ENCODE measurements around the gene EVPLL.
"Not testable (repeated sequence)": the region's sequence is repeated elsewhere in the genome, so short reads cannot be mapped to it uniquely, and the experiment has no call there.

The EVPLL gene

DNA sequence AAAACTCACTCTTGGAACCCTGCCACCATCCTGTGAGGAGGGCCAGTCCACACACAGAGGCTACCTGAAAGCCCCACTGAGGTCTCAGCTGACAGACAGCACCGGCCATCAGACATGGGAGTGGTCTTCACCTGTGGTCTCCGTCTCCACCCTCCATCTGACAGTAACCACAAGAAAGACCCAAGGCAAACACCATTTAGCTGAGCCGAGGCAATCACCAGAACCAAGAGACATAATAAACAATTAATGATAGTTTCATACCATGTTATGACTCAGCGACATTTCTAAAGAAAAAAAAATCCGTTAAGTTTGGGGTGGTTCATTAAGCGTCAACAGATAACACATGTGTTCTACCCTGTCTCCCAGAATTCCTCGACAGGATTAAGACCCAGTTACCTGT, 6.1 kb upstream of the EVPLL start:
- no peak overlapping the region for H3K4me3 ChIP-seq (ENCODE audit: insufficient read depth in 1 of 2, low read depth in 1 of 2, low read length in 2 of 2)

DNA sequence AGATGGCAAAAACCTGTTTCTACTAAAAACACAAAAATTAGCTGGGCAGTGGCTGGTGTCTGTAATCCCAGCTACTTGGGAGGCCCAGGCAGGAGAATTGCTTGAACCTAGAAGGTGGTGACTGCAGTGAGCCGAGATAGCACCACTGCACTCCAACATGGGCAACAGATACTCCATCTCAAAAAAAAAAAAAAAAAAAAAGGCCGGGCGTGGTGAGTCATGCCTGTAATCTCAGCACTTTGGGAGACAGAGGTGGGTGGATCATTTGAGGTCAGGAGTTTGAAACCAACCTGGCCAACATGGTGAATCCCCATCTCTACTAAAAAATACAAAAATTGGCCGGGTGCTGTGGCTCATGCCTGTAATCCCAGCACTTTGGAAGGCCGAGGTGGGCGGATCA, 4.4 kb upstream of the EVPLL start:
- H3K27me3 ChIP-seq (ENCODE audit: control insufficient read depth in 1 of 2, insufficient read depth in 1 of 2, low read length in 2 of 2): peaks cover 0 to 12% of the 10 kb centered on the region in 2 experiments
- not testable (repeated sequence) for H3K9me3 ChIP-seq (ENCODE audit: control insufficient read depth, low read length); H3K4me3 ChIP-seq (ENCODE audit: insufficient read depth in 1 of 2, low read depth in 1 of 2, low read length in 2 of 2); H2AK5ac ChIP-seq (ENCODE audit: low read length, severe bottlenecking); H2BK120ac ChIP-seq (ENCODE audit: low read depth, low read length); H3K4me2 ChIP-seq (ENCODE audit: low read length, poor library complexity, severe bottlenecking); H3K23ac ChIP-seq (ENCODE audit: low read length in 2 of 2); H2BK5ac ChIP-seq (ENCODE audit: low read depth, low read length, poor library complexity, severe bottlenecking); H2BK12ac ChIP-seq (ENCODE audit: low read length in 2 of 2); H4K91ac ChIP-seq (ENCODE audit: low read length); H3K9ac ChIP-seq (ENCODE audit: low read length); H3K79me1 ChIP-seq (replicated peaks; ENCODE audit: low read length, poor library complexity, severe bottlenecking); H3K4me1 ChIP-seq (ENCODE audit: control insufficient read depth, insufficient read depth, low read depth, low read length); H2BK15ac ChIP-seq (ENCODE audit: low read depth, poor library complexity, severe bottlenecking); H3K18ac ChIP-seq (ENCODE audit: low read depth in 1 of 2, low read length in 2 of 2); H3K27ac ChIP-seq (ENCODE audit: low read length, poor library complexity, severe bottlenecking); H3K4ac ChIP-seq (ENCODE audit: low read depth in 1 of 2, low read length in 2 of 2); H3K14ac ChIP-seq (ENCODE audit: low read length in 2 of 2); DNase-seq; H3K36me3 ChIP-seq (ENCODE audit: control insufficient read depth in 1 of 2, insufficient read depth in 2 of 2, low read depth in 1 of 2, low read length in 2 of 2); H4K8ac ChIP-seq (ENCODE audit: low read length); H2AFZ ChIP-seq (ENCODE audit: low read depth, low read length)
- 84% methylated on average over 3 of the region's 6 CpGs for WGBS

More for the DNA sequence above, 6.1 kb upstream of the EVPLL start:
- Histone ChIP-seq H4K91ac (ENCODE audit: low read length) (no peak overlapping the region), H3K27ac (ENCODE audit: low read length, poor library complexity, severe bottlenecking) (no peak overlapping the region), H3K4me1 (ENCODE audit: control insufficient read depth, insufficient read depth, low read depth, low read length) (no peaks in the 10 kb centered on the region), H4K8ac (ENCODE audit: low read length) (no peak overlapping the region), H2AFZ (ENCODE audit: low read depth, low read length) (no peak overlapping the region), H2BK120ac (ENCODE audit: low read depth, low read length) (no peak overlapping the region), H3K9me3 (ENCODE audit: control insufficient read depth, low read length) (peaks cover 5% of the 10 kb centered on the region), H3K4me2 (ENCODE audit: low read length, poor library complexity, severe bottlenecking) (no peak overlapping the region), H3K36me3 (ENCODE audit: control insufficient read depth in 1 of 2, insufficient read depth in 2 of 2, low read depth in 1 of 2, low read length in 2 of 2) (no peaks in the 10 kb centered on the region), H3K27me3 (ENCODE audit: control insufficient read depth in 1 of 2, insufficient read depth in 1 of 2, low read length in 2 of 2) (peaks cover 0 to 12% of the 10 kb centered on the region in 2 experiments), H2AK5ac (ENCODE audit: low read length, severe bottlenecking) (no peak overlapping the region), H3K14ac (ENCODE audit: low read length in 2 of 2) (no peak overlapping the region), H3K18ac (ENCODE audit: low read depth in 1 of 2, low read length in 2 of 2) (no peak overlapping the region), H2BK15ac (ENCODE audit: low read depth, poor library complexity, severe bottlenecking) (no peak overlapping the region), H3K9ac (ENCODE audit: low read length) (no peak overlapping the region), H2BK12ac (ENCODE audit: low read length in 2 of 2) (no peak overlapping the region), H3K4ac (ENCODE audit: low read depth in 1 of 2, low read length in 2 of 2) (no peak overlapping the region), H3K79me1 (replicated peaks; ENCODE audit: low read length, poor library complexity, severe bottlenecking) (no peaks in the 10 kb centered on the region), H2BK5ac (ENCODE audit: low read depth, low read length, poor library complexity, severe bottlenecking) (no peak overlapping the region), H3K23ac (ENCODE audit: low read length in 2 of 2) (no peak overlapping the region)
- WGBS: 87% methylated on average over 7 of the region's 7 CpGs
- DNase-seq: no peak

DNA sequence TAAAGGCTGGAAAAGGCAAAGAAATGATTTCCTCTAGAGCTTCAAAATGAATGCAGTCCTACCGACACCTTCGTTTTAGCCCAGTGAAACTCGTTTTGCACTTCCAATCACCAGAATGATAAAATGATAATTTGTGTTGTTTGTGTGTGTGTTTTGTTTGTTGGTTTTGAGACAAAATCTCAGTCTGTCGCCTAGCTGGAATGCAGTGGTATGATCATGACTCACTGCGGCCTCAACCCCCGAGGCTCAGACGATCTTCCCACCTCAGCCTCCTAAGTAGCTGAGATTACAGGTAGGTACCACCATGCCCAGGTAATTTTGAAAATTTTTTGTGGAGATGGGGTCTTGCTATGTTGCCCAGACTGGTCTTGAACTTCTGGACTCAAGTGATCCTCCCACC, 3.4 kb upstream of the EVPLL start:
- no peaks in the 10 kb centered on the region for H3K4me1 ChIP-seq (ENCODE audit: control insufficient read depth, insufficient read depth, low read depth, low read length)
- no peak overlapping the region for H3K18ac ChIP-seq (ENCODE audit: low read depth in 1 of 2, low read length in 2 of 2)
- WGBS: 75% methylated on average over 4 of the region's 7 CpGs
- no peak overlapping the region for H4K91ac ChIP-seq (ENCODE audit: low read length)
- H2BK5ac ChIP-seq (ENCODE audit: low read depth, low read length, poor library complexity, severe bottlenecking): no peak overlapping the region
- peaks cover 0 to 14% of the 10 kb centered on the region in 2 experiments for H3K27me3 ChIP-seq (ENCODE audit: control insufficient read depth in 1 of 2, insufficient read depth in 1 of 2, low read length in 2 of 2)
- no peak for DNase-seq
- peaks cover 5% of the 10 kb centered on the region for H3K9me3 ChIP-seq (ENCODE audit: control insufficient read depth, low read length)
- no peak overlapping the region for H3K14ac ChIP-seq (ENCODE audit: low read length in 2 of 2)
- H2AK5ac ChIP-seq (ENCODE audit: low read length, severe bottlenecking): no peak overlapping the region
- no peak overlapping the region for H3K4me2 ChIP-seq (ENCODE audit: low read length, poor library complexity, severe bottlenecking)
- H2BK120ac ChIP-seq (ENCODE audit: low read depth, low read length): no peak overlapping the region
- H3K4ac ChIP-seq (ENCODE audit: low read depth in 1 of 2, low read length in 2 of 2): no peak overlapping the region
- H2BK15ac ChIP-seq (ENCODE audit: low read depth, poor library complexity, severe bottlenecking): no peak overlapping the region
- H3K4me3 ChIP-seq (ENCODE audit: insufficient read depth in 1 of 2, low read depth in 1 of 2, low read length in 2 of 2): no peak overlapping the region
- no peak overlapping the region for H4K8ac ChIP-seq (ENCODE audit: low read length)
- H3K23ac ChIP-seq (ENCODE audit: low read length in 2 of 2): no peak overlapping the region
- H2BK12ac ChIP-seq (ENCODE audit: low read length in 2 of 2): no peak overlapping the region
- H3K36me3 ChIP-seq (ENCODE audit: control insufficient read depth in 1 of 2, insufficient read depth in 2 of 2, low read depth in 1 of 2, low read length in 2 of 2): no peaks in the 10 kb centered on the region
- H3K9ac ChIP-seq (ENCODE audit: low read length): no peak overlapping the region
- H2AFZ ChIP-seq (ENCODE audit: low read depth, low read length): no peak overlapping the region
- no peaks in the 10 kb centered on the region for H3K79me1 ChIP-seq (replicated peaks; ENCODE audit: low read length, poor library complexity, severe bottlenecking)
- no peak overlapping the region for H3K27ac ChIP-seq (ENCODE audit: low read length, poor library complexity, severe bottlenecking)

DNA sequence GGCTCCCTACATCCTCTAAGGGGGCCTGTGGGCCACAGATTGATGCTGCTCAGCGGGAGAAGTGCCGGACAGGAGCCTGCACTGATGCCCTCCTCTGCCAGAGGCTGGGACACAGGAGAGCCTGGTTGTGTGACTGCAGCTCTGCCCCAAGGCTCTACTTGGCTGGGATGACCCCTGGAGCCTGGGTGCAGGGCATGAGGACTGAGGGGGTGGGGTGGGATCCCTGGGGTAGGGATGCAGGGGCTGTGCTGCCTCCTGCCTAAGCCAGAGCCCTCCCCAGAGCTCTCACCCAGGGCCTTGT, 577 bp downstream of the EVPLL start:
- H2AFZ ChIP-seq (ENCODE audit: low read depth, low read length): no peak overlapping the region
- no peak overlapping the region for H2BK120ac ChIP-seq (ENCODE audit: low read depth, low read length)
- 100% methylated on average over 2 of the region's 2 CpGs for WGBS
- no peak for DNase-seq
- H2BK5ac ChIP-seq (ENCODE audit: low read depth, low read length, poor library complexity, severe bottlenecking): no peak overlapping the region
- H3K4ac ChIP-seq (ENCODE audit: low read depth in 1 of 2, low read length in 2 of 2): no peak overlapping the region
- H3K4me3 ChIP-seq (ENCODE audit: insufficient read depth in 1 of 2, low read depth in 1 of 2, low read length in 2 of 2): no peak overlapping the region
- H3K23ac ChIP-seq (ENCODE audit: low read length in 2 of 2): no peak overlapping the region
- H3K18ac ChIP-seq (ENCODE audit: low read depth in 1 of 2, low read length in 2 of 2): no peak overlapping the region
- no peak overlapping the region for H3K9ac ChIP-seq (ENCODE audit: low read length)
- H3K36me3 ChIP-seq (ENCODE audit: control insufficient read depth in 1 of 2, insufficient read depth in 2 of 2, low read depth in 1 of 2, low read length in 2 of 2): no peaks in the 10 kb centered on the region
- H2AK5ac ChIP-seq (ENCODE audit: low read length, severe bottlenecking): no peak overlapping the region
- H3K9me3 ChIP-seq (ENCODE audit: control insufficient read depth, low read length): peaks cover 5% of the 10 kb centered on the region
- H4K91ac ChIP-seq (ENCODE audit: low read length): no peak overlapping the region
- no peak overlapping the region for H3K4me2 ChIP-seq (ENCODE audit: low read length, poor library complexity, severe bottlenecking)
- H4K8ac ChIP-seq (ENCODE audit: low read length): no peak overlapping the region
- no peak overlapping the region for H3K27ac ChIP-seq (ENCODE audit: low read length, poor library complexity, severe bottlenecking)
- H3K27me3 ChIP-seq (ENCODE audit: control insufficient read depth in 1 of 2, insufficient read depth in 1 of 2, low read length in 2 of 2): peaks cover 18 to 25% of the 10 kb centered on the region in 2 experiments
- H2BK12ac ChIP-seq (ENCODE audit: low read length in 2 of 2): no peak overlapping the region
- no peaks in the 10 kb centered on the region for H3K4me1 ChIP-seq (ENCODE audit: control insufficient read depth, insufficient read depth, low read depth, low read length)
- no peaks in the 10 kb centered on the region for H3K79me1 ChIP-seq (replicated peaks; ENCODE audit: low read length, poor library complexity, severe bottlenecking)
- H3K14ac ChIP-seq (ENCODE audit: low read length in 2 of 2): no peak overlapping the region
- no peak overlapping the region for H2BK15ac ChIP-seq (ENCODE audit: low read depth, poor library complexity, severe bottlenecking)

Data from mesenchymal stem cell (in vitro differentiated cells and primary cell).